GM12878 (cell line): Measurements from ENCODE around the gene DENND1B. TPM values are rescaled to one million over a fixed set of nuclear protein-coding genes. Genes with fewer than 3 reads are reported as not detected.

Experiments used
- BMI1 ChIP-seq: fragments of 450-650 bp; IDR thresholded peaks from 2 replicates; pipeline ENCODE4 v1.6.1; 2016; ENCODE audit warnings: mild to moderate bottlenecking, moderate library complexity, borderline replicate concordance
- CBFB ChIP-seq: IDR thresholded peaks from 2 replicates; pipeline ENCODE4 v1.6.1; 2016; ENCODE audit warnings: antibody characterized with exemption, low read depth
- ETV6 ChIP-seq, 2 experiments: fragments of 450-650 bp in 1 of 2; IDR thresholded peaks in 1 of 2; conservative IDR thresholded peaks in 1 of 2; 2 replicates each; pipeline ENCODE4 v1.6.1; 2014; ENCODE audit warnings: antibody characterized with exemption in 1 of 2, borderline replicate concordance in 1 of 2, low read depth in 1 of 2, mild to moderate bottlenecking in 1 of 2, moderate library complexity in 1 of 2
- MXI1 ChIP-seq: fragments of 150-350 bp; IDR thresholded peaks from 2 replicates; pipeline ENCODE4 v1.6.1; 2011; ENCODE audit warnings: low read depth, mild to moderate bottlenecking, inconsistent platforms, low read length, improper control_type of control experiment
- RB1 ChIP-seq: fragments of 450-650 bp; formaldehyde crosslinking; IDR thresholded peaks from 2 replicates; pipeline ENCODE4 v1.6.1; 2017; ENCODE audit warnings: mild to moderate bottlenecking, borderline replicate concordance
- SMARCA5 ChIP-seq: fragments of 450-650 bp; IDR thresholded peaks from 2 replicates; pipeline ENCODE4 v1.6.1; 2017; ENCODE audit warnings: mild to moderate bottlenecking
- SREBF2 ChIP-seq: IDR thresholded peaks from 2 replicates; pipeline ENCODE4 v1.6.1; 2012; ENCODE audit warnings: mild to moderate bottlenecking, low read length
- SRF ChIP-seq, 2 experiments: IDR thresholded peaks; 2 replicates each; pipeline ENCODE4 v1.6.1; 2011; ENCODE audit warnings: low read depth in 2 of 2, low read length in 2 of 2, mild to moderate bottlenecking in 1 of 2, moderate library complexity in 1 of 2
- TARDBP ChIP-seq: IDR thresholded peaks from 2 replicates; pipeline ENCODE4 v1.6.1; 2016; ENCODE audit warnings: borderline replicate concordance
- ZNF274 ChIP-seq: IDR thresholded peaks from one replicate; pipeline ENCODE4 v1.8.0; 2011; ENCODE audit not compliant: insufficient read length, insufficient read depth
- polyA plus RNA-seq, 11 experiments: library from polyadenylated mRNA; depleted of rRNA in 4 of 11; unstranded in 6 of 11; stranded (reverse) in 5 of 11; fragments of >200 nt; fragmentation: Nextera tagmentation in 4 of 11; fragmentation: Illumina TruSeq in 1 of 11; extraction: Ambion mirVana in 4 of 11; extraction: Trizol in 1 of 11; gene quantifications; 1 replicate in 1 of 11; 2 replicates in 10 of 11; pipeline versions ENCODE4 v1.2.1 to v1.2.3, GENCODE V29; 2011 to 2016; ENCODE audit warnings: inconsistent platforms in 2 of 11, missing spikeins in 2 of 11, low read depth in 1 of 11
- total RNA-seq, 4 experiments: library from RNA; depleted of rRNA in 3 of 4; stranded (reverse); fragments of >200 nt in 3 of 4; fragmentation: Illumina TruSeq in 1 of 4; extraction: Trizol in 1 of 4; gene quantifications; 2 replicates each; pipeline versions ENCODE4 v1.2.1 to v1.2.3, GENCODE V29; 2013 to 2021
- TF ChIP-seq, protein P1 (sequence below): IDR thresholded peaks from 2 replicates; pipeline ENCODE4 v1.6.1; 2012; ENCODE audit warnings: improper control_type of control experiment, low read depth, low read length; ENCODE audit not compliant: insufficient replicate concordance
- TF ChIP-seq, protein P2 (sequence below): fragments of 450-650 bp; formaldehyde crosslinking; IDR thresholded peaks from 2 replicates; pipeline ENCODE4 v1.4.0; 2022; ENCODE audit warnings: mild to moderate bottlenecking, moderate library complexity
- TF ChIP-seq, protein P3 (sequence below): IDR thresholded peaks from 2 replicates; pipeline ENCODE4 v1.6.1; 2012; ENCODE audit warnings: low read depth, low read length, improper control_type of control experiment
- TF ChIP-seq, protein P4 (sequence below): fragments of 450-650 bp; formaldehyde crosslinking; IDR thresholded peaks from 2 replicates; pipeline ENCODE4 v1.4.0; 2020; ENCODE audit warnings: mild to moderate bottlenecking, moderate library complexity

Gene DENND1B
- total and polyA plus RNA-seq, 10 of the 15 experiments (the other 5 are each of a cell fraction or from before 2014, with no cell fraction given): 1.7 to 10.7 (median 8.0) TPM

DNA sequence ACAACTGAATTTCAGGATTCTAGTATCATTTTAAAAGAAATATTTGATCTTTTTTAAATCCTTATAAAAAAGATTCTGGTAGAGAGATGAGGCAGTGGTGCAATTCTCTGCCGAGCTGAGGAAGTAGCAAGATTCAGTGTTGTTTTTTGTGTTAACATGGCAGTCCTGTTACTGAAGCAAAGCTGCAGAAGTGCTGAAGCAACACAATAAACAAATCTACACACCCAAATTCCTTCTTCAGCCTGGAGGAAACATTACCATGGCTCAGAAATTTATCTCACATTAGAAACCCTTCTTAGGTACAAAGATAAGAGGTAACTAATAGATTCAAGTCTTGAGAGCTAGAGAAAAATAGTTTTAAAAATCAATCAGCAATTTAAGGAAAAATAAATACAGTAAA lies 216.0 kb downstream of the DENND1B start (continued):
- TF ChIP-seq, protein P1, sequence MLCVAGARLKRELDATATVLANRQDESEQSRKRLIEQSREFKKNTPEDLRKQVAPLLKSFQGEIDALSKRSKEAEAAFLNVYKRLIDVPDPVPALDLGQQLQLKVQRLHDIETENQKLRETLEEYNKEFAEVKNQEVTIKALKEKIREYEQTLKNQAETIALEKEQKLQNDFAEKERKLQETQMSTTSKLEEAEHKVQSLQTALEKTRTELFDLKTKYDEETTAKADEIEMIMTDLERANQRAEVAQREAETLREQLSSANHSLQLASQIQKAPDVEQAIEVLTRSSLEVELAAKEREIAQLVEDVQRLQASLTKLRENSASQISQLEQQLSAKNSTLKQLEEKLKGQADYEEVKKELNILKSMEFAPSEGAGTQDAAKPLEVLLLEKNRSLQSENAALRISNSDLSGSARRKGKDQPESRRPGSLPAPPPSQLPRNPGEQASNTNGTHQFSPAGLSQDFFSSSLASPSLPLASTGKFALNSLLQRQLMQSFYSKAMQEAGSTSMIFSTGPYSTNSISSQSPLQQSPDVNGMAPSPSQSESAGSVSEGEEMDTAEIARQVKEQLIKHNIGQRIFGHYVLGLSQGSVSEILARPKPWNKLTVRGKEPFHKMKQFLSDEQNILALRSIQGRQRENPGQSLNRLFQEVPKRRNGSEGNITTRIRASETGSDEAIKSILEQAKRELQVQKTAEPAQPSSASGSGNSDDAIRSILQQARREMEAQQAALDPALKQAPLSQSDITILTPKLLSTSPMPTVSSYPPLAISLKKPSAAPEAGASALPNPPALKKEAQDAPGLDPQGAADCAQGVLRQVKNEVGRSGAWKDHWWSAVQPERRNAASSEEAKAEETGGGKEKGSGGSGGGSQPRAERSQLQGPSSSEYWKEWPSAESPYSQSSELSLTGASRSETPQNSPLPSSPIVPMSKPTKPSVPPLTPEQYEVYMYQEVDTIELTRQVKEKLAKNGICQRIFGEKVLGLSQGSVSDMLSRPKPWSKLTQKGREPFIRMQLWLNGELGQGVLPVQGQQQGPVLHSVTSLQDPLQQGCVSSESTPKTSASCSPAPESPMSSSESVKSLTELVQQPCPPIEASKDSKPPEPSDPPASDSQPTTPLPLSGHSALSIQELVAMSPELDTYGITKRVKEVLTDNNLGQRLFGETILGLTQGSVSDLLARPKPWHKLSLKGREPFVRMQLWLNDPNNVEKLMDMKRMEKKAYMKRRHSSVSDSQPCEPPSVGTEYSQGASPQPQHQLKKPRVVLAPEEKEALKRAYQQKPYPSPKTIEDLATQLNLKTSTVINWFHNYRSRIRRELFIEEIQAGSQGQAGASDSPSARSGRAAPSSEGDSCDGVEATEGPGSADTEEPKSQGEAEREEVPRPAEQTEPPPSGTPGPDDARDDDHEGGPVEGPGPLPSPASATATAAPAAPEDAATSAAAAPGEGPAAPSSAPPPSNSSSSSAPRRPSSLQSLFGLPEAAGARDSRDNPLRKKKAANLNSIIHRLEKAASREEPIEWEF: no peak
- TF ChIP-seq CBFB (no peak), SREBF2 (no peak), TARDBP (no peak), SRF (IDR thresholded peaks at IDR 0.05; ENCODE audit: low read depth in 2 of 2, low read length in 2 of 2) (no peak), BMI1 (no peak), SMARCA5 (no peak), ETV6 (conservative IDR thresholded peaks at IDR 0.05 in 1 of 2, IDR thresholded peaks at IDR 0.05 in 1 of 2; ENCODE audit: borderline replicate concordance in 1 of 2, low read depth in 1 of 2) (no peak), MXI1 (no peak), RB1 (no peak), ZNF274 (no peak)
- TF ChIP-seq, protein P2, sequence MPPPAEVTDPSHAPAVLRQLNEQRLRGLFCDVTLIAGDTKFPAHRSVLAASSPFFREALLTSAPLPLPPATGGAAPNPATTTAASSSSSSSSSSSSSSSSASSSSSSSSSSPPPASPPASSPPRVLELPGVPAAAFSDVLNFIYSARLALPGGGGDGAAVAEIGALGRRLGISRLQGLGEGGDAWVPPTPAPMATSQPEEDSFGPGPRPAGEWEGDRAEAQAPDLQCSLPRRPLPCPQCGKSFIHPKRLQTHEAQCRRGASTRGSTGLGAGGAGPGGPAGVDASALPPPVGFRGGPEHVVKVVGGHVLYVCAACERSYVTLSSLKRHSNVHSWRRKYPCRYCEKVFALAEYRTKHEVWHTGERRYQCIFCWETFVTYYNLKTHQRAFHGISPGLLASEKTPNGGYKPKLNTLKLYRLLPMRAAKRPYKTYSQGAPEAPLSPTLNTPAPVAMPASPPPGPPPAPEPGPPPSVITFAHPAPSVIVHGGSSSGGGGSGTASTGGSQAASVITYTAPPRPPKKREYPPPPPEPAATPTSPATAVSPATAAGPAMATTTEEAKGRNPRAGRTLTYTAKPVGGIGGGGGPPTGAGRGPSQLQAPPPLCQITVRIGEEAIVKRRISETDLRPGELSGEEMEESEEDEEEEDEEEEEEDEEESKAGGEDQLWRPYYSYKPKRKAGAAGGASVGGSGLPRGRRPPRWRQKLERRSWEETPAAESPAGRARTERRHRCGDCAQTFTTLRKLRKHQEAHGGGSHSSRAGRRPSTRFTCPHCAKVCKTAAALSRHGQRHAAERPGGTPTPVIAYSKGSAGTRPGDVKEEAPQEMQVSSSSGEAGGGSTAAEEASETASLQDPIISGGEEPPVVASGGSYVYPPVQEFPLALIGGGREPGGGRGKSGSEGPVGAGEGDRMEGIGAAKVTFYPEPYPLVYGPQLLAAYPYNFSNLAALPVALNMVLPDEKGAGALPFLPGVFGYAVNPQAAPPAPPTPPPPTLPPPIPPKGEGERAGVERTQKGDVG (CRISPR knock-in tag): no peak
- TF ChIP-seq, protein P3, sequence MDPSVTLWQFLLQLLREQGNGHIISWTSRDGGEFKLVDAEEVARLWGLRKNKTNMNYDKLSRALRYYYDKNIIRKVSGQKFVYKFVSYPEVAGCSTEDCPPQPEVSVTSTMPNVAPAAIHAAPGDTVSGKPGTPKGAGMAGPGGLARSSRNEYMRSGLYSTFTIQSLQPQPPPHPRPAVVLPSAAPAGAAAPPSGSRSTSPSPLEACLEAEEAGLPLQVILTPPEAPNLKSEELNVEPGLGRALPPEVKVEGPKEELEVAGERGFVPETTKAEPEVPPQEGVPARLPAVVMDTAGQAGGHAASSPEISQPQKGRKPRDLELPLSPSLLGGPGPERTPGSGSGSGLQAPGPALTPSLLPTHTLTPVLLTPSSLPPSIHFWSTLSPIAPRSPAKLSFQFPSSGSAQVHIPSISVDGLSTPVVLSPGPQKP: no peak
- TF ChIP-seq, protein P4, sequence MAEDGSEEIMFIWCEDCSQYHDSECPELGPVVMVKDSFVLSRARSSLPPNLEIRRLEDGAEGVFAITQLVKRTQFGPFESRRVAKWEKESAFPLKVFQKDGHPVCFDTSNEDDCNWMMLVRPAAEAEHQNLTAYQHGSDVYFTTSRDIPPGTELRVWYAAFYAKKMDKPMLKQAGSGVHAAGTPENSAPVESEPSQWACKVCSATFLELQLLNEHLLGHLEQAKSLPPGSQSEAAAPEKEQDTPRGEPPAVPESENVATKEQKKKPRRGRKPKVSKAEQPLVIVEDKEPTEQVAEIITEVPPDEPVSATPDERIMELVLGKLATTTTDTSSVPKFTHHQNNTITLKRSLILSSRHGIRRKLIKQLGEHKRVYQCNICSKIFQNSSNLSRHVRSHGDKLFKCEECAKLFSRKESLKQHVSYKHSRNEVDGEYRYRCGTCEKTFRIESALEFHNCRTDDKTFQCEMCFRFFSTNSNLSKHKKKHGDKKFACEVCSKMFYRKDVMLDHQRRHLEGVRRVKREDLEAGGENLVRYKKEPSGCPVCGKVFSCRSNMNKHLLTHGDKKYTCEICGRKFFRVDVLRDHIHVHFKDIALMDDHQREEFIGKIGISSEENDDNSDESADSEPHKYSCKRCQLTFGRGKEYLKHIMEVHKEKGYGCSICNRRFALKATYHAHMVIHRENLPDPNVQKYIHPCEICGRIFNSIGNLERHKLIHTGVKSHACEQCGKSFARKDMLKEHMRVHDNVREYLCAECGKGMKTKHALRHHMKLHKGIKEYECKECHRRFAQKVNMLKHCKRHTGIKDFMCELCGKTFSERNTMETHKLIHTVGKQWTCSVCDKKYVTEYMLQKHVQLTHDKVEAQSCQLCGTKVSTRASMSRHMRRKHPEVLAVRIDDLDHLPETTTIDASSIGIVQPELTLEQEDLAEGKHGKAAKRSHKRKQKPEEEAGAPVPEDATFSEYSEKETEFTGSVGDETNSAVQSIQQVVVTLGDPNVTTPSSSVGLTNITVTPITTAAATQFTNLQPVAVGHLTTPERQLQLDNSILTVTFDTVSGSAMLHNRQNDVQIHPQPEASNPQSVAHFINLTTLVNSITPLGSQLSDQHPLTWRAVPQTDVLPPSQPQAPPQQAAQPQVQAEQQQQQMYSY (CRISPR knock-in tag): no peak
